Subcutaneous adipose tissue (tissue), 4 donors: ENCODE measurements around the gene ARPIN. TPM values are rescaled to one million over a fixed set of nuclear protein-coding genes. Genes with fewer than 3 reads are reported as not detected.

Source experiments
- total RNA-seq, 4 donors: library from RNA; depleted of rRNA; stranded (reverse); fragments of >200 nt; gene quantifications; one replicate each; pipeline ENCODE4 v1.1.0, GENCODE V29; 2016
- TF ChIP-seq, protein P1 (sequence below): fragments of 450-650 bp; IDR thresholded peaks from one replicate; pipeline ENCODE4 v1.5.1; 2016; ENCODE audit warnings: low read depth, mild to moderate bottlenecking, control low read depth, antibody characterized with exemption, moderate library complexity

The ARPIN gene
- total RNA-seq, result 10 to 100 TPM; 11.3 to 39.7 (median 20.1) TPM

DNA sequence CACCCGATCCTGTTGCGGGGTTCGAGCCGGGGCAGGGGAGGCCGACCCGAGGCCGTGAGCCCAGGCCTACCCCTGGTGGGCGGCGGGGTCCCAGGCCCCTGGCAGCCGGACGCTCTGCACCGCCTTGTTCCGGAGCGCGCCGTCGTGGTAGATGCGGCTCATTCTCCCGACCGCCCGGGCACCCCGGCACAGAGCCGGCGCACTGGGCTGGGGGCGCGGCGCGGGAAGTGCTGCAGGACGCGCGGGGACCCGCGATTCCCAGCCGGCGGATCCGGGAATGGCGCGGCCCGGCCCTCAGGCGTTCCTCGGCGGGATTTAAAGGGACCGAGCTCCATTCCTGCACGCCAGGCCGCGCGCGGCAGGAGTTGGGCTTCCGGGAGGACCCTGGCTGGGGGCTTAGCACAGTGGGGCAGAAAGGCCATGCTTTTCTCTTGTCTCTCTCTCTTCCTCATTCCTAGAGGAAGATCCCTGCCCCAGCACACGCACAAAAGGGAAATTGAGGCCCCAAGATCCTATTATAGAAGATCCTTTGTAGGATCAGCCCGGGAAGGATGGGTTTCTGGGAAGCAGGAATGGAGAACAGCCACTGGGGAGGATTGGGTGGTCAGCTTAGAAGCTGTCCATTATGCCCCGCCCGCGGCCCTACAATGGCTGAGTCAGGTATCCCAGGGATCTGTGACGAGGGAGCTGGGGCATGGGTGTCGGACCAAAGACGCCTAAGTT is at the start of gene ARPIN:
Gene ARPIN (minus strand): TSS at position 279 of the 723 bp plus-strand sequence. CDS start 117 bp downstream, at position 162.
- TF ChIP-seq, protein P1, sequence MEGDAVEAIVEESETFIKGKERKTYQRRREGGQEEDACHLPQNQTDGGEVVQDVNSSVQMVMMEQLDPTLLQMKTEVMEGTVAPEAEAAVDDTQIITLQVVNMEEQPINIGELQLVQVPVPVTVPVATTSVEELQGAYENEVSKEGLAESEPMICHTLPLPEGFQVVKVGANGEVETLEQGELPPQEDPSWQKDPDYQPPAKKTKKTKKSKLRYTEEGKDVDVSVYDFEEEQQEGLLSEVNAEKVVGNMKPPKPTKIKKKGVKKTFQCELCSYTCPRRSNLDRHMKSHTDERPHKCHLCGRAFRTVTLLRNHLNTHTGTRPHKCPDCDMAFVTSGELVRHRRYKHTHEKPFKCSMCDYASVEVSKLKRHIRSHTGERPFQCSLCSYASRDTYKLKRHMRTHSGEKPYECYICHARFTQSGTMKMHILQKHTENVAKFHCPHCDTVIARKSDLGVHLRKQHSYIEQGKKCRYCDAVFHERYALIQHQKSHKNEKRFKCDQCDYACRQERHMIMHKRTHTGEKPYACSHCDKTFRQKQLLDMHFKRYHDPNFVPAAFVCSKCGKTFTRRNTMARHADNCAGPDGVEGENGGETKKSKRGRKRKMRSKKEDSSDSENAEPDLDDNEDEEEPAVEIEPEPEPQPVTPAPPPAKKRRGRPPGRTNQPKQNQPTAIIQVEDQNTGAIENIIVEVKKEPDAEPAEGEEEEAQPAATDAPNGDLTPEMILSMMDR, result no peak

DNA sequence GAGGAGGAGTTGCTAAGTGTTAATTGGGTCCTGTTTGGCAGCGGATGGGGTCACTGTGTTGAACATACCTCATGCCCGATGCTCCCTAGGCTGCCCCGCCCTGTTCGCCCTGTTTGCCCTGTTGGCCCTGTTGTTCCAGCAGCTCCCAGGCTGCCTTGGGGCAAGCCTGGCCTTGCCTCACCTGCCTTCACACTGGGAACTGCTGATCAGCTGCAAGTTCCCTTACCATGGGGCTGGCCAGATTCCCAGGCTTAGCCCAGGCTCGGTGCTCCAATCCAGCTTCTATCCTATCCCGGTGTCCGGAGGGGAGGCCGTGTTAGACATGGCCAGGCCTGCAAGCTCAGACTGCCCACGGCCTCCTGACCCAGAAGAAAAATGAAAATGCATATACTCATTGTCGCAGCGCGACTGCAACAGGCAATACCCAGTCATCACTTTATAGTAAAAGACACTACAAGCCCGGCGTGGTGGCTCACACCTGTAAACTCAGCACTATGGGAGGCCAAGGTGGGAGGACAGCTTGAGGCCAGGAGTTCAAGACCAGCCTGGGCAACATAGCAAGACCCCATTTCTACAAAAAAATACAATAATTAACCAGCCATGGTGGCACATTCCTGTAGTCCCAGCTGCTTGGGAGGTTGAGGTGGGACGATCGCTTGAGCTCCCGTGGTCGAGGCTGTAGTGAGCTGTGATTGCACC is 45.5 kb upstream of the ARPIN start:
- TF ChIP-seq, protein P1, result no peak

DNA sequence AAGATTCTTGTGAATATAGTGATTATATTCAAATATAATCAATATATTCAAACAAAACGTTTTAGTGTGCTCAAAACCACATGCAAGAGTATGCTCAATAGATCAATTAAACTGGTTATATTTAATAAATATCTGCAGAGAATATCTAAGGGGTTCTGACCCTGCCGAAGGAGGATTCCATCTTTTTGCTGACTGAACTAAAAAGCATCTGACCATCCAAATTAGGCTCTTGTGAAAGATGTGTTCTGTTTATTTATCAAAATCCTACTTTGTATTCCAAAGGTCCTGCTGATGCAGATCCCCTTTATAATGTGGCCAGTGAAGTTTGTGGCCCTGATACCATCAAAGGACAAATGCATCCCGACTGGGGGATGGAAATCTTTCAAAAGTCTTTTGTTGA is 41.8 kb upstream of the ARPIN start:
- TF ChIP-seq, protein P1, result no peak

DNA sequence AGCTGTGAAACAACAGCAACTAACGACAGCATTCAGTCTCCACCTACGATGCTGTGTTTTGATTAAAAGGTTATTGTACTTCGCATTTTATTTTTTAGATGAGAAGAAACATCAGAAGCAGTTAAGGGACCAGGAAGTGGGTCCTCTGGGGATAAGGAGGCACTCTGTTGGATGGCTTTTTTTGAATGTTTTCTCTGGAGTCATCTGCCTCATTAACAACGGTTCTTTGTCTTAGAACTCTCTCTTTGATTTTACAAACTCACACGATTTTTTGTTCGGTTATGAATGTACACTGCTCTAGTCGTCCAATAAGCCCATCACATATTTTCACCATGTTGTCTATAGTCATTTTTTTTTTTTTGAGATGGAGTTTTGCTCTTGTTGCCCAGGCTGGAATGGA is 36.0 kb upstream of the ARPIN start:
- TF ChIP-seq, protein P1, result no peak

DNA sequence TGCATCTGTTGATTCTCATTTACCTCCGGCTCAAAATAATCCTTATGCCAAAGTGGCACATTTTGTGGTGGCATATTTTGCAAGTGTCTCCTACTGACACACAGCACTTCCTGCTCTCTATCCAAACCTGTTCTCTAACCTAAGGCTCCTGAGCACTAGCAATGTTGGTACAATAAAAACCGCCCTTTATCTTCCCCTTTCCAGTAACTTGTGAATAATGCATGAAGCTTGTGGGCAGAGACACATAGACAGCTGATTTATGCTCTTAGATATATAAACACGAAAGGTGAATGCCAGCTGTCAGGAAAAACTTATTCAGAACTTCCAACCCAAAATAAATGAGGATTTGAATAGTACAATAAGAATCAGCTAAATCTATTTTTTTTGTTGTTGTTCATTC is 34.6 kb upstream of the ARPIN start:
- TF ChIP-seq, protein P1, result no peak

DNA sequence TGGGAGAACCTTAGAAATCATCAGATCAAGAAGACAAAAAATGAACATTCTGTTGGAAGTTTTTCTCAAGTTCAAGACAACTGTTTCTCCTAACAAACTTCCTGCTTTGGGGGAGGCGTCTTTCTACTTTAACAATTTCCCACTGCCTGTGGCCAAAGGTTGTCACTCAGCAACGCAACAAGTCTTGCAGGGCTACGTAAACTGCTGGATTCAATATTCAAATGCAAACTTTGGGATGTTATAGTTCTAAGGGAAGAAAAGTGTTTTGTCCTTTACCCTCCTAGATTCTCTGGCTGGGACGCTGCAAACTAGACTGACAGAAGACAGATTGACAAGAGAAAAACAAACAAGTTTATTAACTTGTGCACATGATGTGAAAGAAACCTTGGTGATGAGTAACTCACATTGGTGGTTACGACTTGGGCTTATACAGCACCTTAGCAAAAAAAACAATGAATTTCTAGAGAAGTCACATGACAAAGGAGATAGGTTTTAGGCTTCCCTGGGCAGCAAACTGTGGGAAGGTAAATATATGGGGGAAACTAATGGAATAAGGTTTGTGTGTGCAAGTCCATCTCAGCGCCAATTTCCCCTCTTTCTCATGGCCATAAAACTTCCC is 34.0 kb upstream of the ARPIN start:
- TF ChIP-seq, protein P1, result no peak

DNA sequence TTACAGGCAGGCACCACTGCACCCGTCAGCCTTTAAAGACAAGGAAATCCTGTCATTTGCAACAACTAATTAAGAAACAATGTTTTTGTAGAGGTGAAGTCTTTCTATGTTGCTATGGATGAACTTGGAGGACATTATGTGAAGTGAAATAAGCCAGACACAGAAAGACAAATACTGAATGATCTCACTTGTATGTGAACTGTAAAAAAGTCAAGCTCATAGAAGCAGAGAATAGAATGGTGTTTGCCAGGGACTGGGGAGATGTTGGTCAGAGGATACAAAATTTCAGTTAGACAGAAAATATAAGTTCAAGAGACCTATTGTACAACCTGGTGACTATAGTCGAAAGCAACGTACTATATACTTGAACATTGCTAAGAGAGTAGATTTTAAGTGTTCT is 27.2 kb upstream of the ARPIN start:
- TF ChIP-seq, protein P1, result no peak
